AG09319 (cell line): Measurements from ENCODE around the gene PRR36.
A peak's percentile ranks its signal among the peaks of the same experiment; 100 is the strongest.

Experiments used
- DNase-seq: peaks from one replicate; pipeline ENCODE4 v3.0.0-alpha.2; 2010; ENCODE audit warnings: low read depth; ENCODE audit errors: extremely low read depth
- CTCF ChIP-seq: IDR thresholded peaks from 2 replicates; pipeline ENCODE4 v1.5.1; 2011; ENCODE audit warnings: low read depth, mild to moderate bottlenecking, inconsistent platforms, low read length, moderate library complexity

PRR36 gene

GRCh38 chr19:7841751-7842660, 32.2 kb downstream of the PRR36 start:
- no peak for TF ChIP-seq CTCF
- DNase-seq, result no peak

GRCh38 chr19:7840629-7841028, 33.6 kb downstream of the PRR36 start:
- no peak for DNase-seq
- TF ChIP-seq CTCF, result no peak

- TF ChIP-seq CTCF, result no peak
- no peak for DNase-seq
Measured at GRCh38 chr19:7839476-7839875, 34.7 kb downstream of the PRR36 start.

GRCh38 chr19:7833225-7834099, 40.7 kb downstream of the PRR36 start:
- TF ChIP-seq CTCF, result no peak
- no peak for DNase-seq

GRCh38 chr19:7832781-7833180, 41.4 kb downstream of the PRR36 start:
- no peak for TF ChIP-seq CTCF
- DNase-seq, result no peak

- no peak for TF ChIP-seq CTCF
- DNase-seq, result no peak
Measured at GRCh38 chr19:7832009-7832408, 42.2 kb downstream of the PRR36 start.

- DNase-seq, result no peak
- peak; percentile 35 for TF ChIP-seq CTCF
Measured at GRCh38 chr19:7831452-7831851, 42.7 kb downstream of the PRR36 start.
